LNCAP (cell line): ENCODE measurements around the gene FBLN1.

Experiments
- CTCF ChIP-seq: fragments of 450-650 bp; IDR thresholded peaks from 2 replicates; pipeline ENCODE4 v1.5.1; 2017; ENCODE audit warnings: mild to moderate bottlenecking

Gene FBLN1

DNA sequence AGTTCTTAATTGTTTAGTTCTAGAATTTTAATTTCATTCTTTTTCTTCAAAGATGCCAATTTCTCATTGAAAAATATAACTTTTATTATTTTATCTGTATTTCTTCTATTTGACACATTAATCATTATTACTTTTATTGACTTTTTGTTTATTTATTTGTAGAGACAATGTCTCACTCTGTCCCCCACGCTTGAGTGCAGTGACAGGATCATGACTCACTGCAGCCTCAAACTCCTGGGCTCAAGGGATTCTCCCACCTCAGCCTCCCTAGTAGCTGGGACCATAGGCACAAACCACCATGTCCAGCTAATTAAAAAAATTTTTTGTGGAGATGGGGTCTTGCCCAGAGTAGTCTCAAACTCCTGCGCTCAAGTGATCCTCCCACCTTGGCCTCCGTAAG lies 30.3 kb upstream of the FBLN1 start:
- no peak for TF ChIP-seq CTCF

DNA sequence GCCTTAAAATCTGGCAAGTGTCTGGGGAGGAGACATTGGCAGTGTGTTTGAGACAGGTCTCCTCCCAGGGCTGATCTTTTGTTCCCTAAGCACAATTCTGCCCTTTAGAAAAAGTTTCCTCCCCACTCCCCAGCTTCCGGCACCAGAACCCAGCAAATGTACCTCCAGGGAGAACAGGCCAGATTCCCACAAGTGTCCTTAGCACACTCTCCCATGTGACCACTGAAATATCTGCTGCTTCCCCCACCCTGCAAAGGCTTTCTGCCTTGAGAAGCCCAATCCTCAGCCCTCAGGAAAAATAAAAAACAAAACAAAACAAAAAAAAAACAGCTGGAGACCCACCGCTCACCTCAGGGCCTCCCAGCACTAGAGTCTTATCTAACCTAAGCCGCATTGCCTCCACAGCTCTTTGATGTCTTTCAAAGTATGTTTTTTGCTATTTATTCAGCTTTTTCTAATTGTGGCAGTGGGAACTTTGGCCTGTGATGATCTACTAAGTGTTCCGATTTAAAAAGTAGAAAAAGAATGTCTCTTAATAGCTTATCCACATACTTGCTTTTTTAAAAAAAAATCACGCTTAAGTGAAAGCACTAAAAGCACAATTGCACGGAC lies 29.0 kb upstream of the FBLN1 start:
- no peak for TF ChIP-seq CTCF

- no peak for TF ChIP-seq CTCF
These were observed 27.5 kb upstream of the FBLN1 start for GRCh38 chr22:45475063-45475747.

- TF ChIP-seq CTCF: no peak
These were observed 26.7 kb upstream of the FBLN1 start for GRCh38 chr22:45475851-45476514.

- no peak for TF ChIP-seq CTCF
These were observed 25.9 kb upstream of the FBLN1 start for GRCh38 chr22:45476814-45477213.

GRCh38 chr22:45477366-45478107 lies 25.1 kb upstream of the FBLN1 start:
- no peak for TF ChIP-seq CTCF

DNA sequence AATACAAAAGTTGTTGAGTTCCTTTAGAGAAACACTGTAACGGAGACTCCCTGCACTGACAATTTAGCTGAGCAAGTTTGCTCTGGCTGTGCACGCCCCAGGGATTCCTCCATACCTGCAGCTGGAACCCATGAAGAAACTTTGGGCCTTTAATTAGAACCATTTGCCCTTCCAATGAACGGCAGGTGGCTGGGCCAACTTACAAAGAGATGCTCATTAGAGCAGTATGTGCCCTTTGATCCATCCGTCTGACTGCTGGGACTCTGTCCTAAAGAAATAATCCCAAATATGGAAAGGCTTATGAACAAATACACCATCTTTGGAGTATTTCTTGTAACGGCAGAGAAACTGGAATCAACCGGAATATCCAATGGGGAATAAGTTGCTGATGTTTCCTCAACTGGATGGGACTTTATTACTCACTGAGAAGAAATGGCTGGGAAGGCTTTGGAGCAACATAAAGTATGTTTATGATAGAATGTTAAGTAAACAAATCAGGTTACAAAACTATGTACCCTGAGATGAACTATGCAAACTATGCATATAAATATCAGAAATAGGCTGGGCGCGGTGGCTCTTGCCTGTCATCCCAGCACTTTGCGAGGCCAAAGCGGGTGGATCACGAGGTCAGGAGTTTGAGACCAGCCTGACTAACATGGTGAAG lies 24.4 kb upstream of the FBLN1 start:
- TF ChIP-seq CTCF: no peak
